Trophoblast cell (in vitro differentiated cells and primary cell): ENCODE results near the gene AIF1L.
A peak's percentile ranks its signal among the peaks of the same experiment; 100 is the strongest.
"Not testable (repeated sequence)": the region's sequence is repeated elsewhere in the genome, so short reads cannot be mapped to it uniquely, and the experiment has no call there.

Source experiments
- DNase-seq, 2 donors: peaks; one replicate each; pipeline ENCODE4 v3.0.0-alpha.2; 2016
- H2AFZ ChIP-seq: 2 replicates; pipeline ENCODE4 v1.6.1; 2013; ENCODE audit warnings: low read length, moderate library complexity, mild to moderate bottlenecking; ENCODE audit not compliant: insufficient read depth, poor library complexity
- H2AK5ac ChIP-seq: 2 replicates; pipeline ENCODE4 v1.6.1; 2013; ENCODE audit warnings: mild to moderate bottlenecking, low read length
- H2BK120ac ChIP-seq: 2 replicates; pipeline ENCODE4 v1.6.1; 2013; ENCODE audit warnings: low read length, mild to moderate bottlenecking, moderate library complexity; ENCODE audit not compliant: insufficient read depth, poor library complexity
- H2BK12ac ChIP-seq: 2 replicates; pipeline ENCODE4 v1.6.1; 2013; ENCODE audit warnings: mild to moderate bottlenecking, low read length, moderate library complexity
- H2BK5ac ChIP-seq: 2 replicates; pipeline ENCODE4 v1.6.1; 2013; ENCODE audit warnings: low read length, low read depth, moderate library complexity, mild to moderate bottlenecking; ENCODE audit not compliant: poor library complexity
- H3K14ac ChIP-seq: 2 replicates; pipeline ENCODE4 v1.6.1; 2013; ENCODE audit warnings: mild to moderate bottlenecking, low read length
- H3K18ac ChIP-seq: 2 replicates; pipeline ENCODE4 v1.6.1; 2013; ENCODE audit warnings: mild to moderate bottlenecking, low read length
- H3K23ac ChIP-seq: 2 replicates; pipeline ENCODE4 v1.6.1; 2013; ENCODE audit warnings: low read length
- H3K27ac ChIP-seq: 2 replicates; pipeline ENCODE4 v1.5.1; 2013; ENCODE audit warnings: low read depth, mild to moderate bottlenecking, inconsistent platforms, low read length, moderate library complexity
- H3K27me3 ChIP-seq: 2 replicates; pipeline ENCODE4 v1.6.1; 2013; ENCODE audit warnings: inconsistent platforms, mild to moderate bottlenecking, low read length, moderate library complexity; ENCODE audit not compliant: insufficient read depth
- H3K36me3 ChIP-seq, 2 experiments: 1 replicate in 1 of 2; 2 replicates in 1 of 2; pipeline ENCODE4 v1.6.1; 2013; ENCODE audit warnings: low read length in 2 of 2, mild to moderate bottlenecking in 2 of 2, moderate library complexity in 1 of 2; ENCODE audit not compliant: insufficient read depth in 2 of 2, control insufficient read depth in 1 of 2
- H3K4ac ChIP-seq: 2 replicates; pipeline ENCODE4 v1.6.1; 2013; ENCODE audit warnings: low read depth, mild to moderate bottlenecking, low read length, moderate library complexity
- H3K4me1 ChIP-seq, 2 experiments: 1 replicate in 1 of 2; 2 replicates in 1 of 2; pipeline ENCODE4 v1.6.1; 2013; ENCODE audit warnings: low read length in 2 of 2, mild to moderate bottlenecking in 2 of 2, moderate library complexity in 1 of 2; ENCODE audit not compliant: insufficient read depth in 2 of 2, control insufficient read depth in 1 of 2
- H3K4me2 ChIP-seq: 2 replicates; pipeline ENCODE4 v1.6.1; 2013; ENCODE audit warnings: inconsistent platforms, mild to moderate bottlenecking, low read length, moderate library complexity
- H3K4me3 ChIP-seq: 2 replicates; pipeline ENCODE4 v1.5.1; 2013; ENCODE audit warnings: mild to moderate bottlenecking, low read depth, low read length, inconsistent platforms
- H3K79me1 ChIP-seq: one replicate; pipeline ENCODE4 v1.6.1; 2013; ENCODE audit warnings: low read length
- H3K79me2 ChIP-seq: 2 replicates; pipeline ENCODE4 v1.6.1; 2013; ENCODE audit warnings: low read length, mild to moderate bottlenecking; ENCODE audit not compliant: control insufficient read depth, insufficient read depth, poor library complexity
- H3K9ac ChIP-seq: 2 replicates; pipeline ENCODE4 v1.6.1; 2013; ENCODE audit warnings: mild to moderate bottlenecking, low read length
- H3K9me3 ChIP-seq: 2 replicates; pipeline ENCODE4 v1.6.1; 2013; ENCODE audit warnings: low read depth, mild to moderate bottlenecking, control low read depth, inconsistent platforms, low read length; ENCODE audit not compliant: insufficient read depth
- H4K12ac ChIP-seq: 2 replicates; pipeline ENCODE4 v1.6.1; 2013; ENCODE audit warnings: low read depth, mild to moderate bottlenecking, low read length, moderate library complexity
- H4K8ac ChIP-seq: 2 replicates; pipeline ENCODE4 v1.6.1; 2013; ENCODE audit warnings: low read depth, mild to moderate bottlenecking, low read length, moderate library complexity
- H4K91ac ChIP-seq: one replicate; pipeline ENCODE4 v1.6.1; 2013; ENCODE audit warnings: low read depth, mild to moderate bottlenecking, low read length, moderate library complexity
- WGBS: extraction: QIAGEN DNeasy Blood & Tissue Kit; methylation state at CpG from one replicate; pipeline ENCODE4 v1.1.7; 2013; ENCODE audit warnings: missing lambda C conversion rate; ENCODE audit not compliant: insufficient read length, insufficient coverage; ENCODE audit errors: extremely low coverage; 5-methylcytosine and 5-hydroxymethylcytosine counted together

Gene AIF1L

GRCh38 chr9:131099845-131100244 is 3.5 kb downstream of the AIF1L start:
- no CpG with 5 or more reads among the region's 8 CpGs for WGBS
- H4K91ac ChIP-seq, H3K27me3 ChIP-seq, H2BK12ac ChIP-seq, H3K23ac ChIP-seq, DNase-seq, H3K9ac ChIP-seq, H3K18ac ChIP-seq, H3K14ac ChIP-seq, H3K4me2 ChIP-seq, H2BK5ac ChIP-seq, H3K27ac ChIP-seq, H3K36me3 ChIP-seq, H2AFZ ChIP-seq, H3K4me3 ChIP-seq, H4K12ac ChIP-seq, H3K9me3 ChIP-seq, H4K8ac ChIP-seq, H3K4ac ChIP-seq, H2AK5ac ChIP-seq, H3K79me2 ChIP-seq, H2BK120ac ChIP-seq: not testable (repeated sequence)
- H3K79me1 ChIP-seq, result peaks cover 16% of the 10 kb centered on the region
- peaks cover 29 to 38% of the 10 kb centered on the region in 2 experiments for H3K4me1 ChIP-seq

- H3K18ac ChIP-seq, result no peak overlapping the region
- no CpG with 5 or more reads among the region's 9 CpGs for whole genome bisulfite sequencing
- no peak overlapping the region for H2AFZ ChIP-seq
- peak overlapping the region; percentile 8 for H4K12ac ChIP-seq
- H3K36me3 ChIP-seq, result no peaks in the 10 kb centered on the region
- no peak for DNase-seq
- no peak overlapping the region for H3K23ac ChIP-seq
- no peak overlapping the region for H4K8ac ChIP-seq
- no peaks in the 10 kb centered on the region for H3K9me3 ChIP-seq
- H3K27ac ChIP-seq, result no peak overlapping the region
- H3K9ac ChIP-seq, result no peak overlapping the region
- no peak overlapping the region for H3K4me3 ChIP-seq
- no peak overlapping the region for H2BK5ac ChIP-seq
- no peak overlapping the region for H2BK12ac ChIP-seq
- H3K79me2 ChIP-seq, result peaks cover 3% of the 10 kb centered on the region
- H3K14ac ChIP-seq, result peak overlapping the region; percentile 9
- H2BK120ac ChIP-seq, result no peak overlapping the region
- H3K4ac ChIP-seq, result no peak overlapping the region
- H4K91ac ChIP-seq, result no peak overlapping the region
- no peak overlapping the region for H2AK5ac ChIP-seq
- H3K79me1 ChIP-seq, result peaks cover 16% of the 10 kb centered on the region
- peaks cover 29 to 34% of the 10 kb centered on the region in 2 experiments for H3K4me1 ChIP-seq
- no peak overlapping the region for H3K4me2 ChIP-seq
- H3K27me3 ChIP-seq, result no peaks in the 10 kb centered on the region
Measured at GRCh38 chr9:131100445-131100844, 4.1 kb downstream of the AIF1L start.

- Histone ChIP-seq H4K12ac (no peak overlapping the region), H3K79me1 (peaks cover 15% of the 10 kb centered on the region), H3K4me3 (no peak overlapping the region), H4K91ac (no peak overlapping the region), H3K23ac (no peak overlapping the region), H3K9me3 (no peaks in the 10 kb centered on the region), H2BK5ac (no peak overlapping the region), H3K36me3 (peaks cover 4 to 5% of the 10 kb centered on the region in 2 experiments), H3K4me1 (peaks cover 29 to 30% of the 10 kb centered on the region in 2 experiments), H2BK12ac (no peak overlapping the region), H4K8ac (no peak overlapping the region), H3K27ac (no peak overlapping the region), H3K18ac (no peak overlapping the region), H3K4me2 (no peak overlapping the region), H2BK120ac (no peak overlapping the region), H3K79me2 (peaks cover 3% of the 10 kb centered on the region), H2AK5ac (no peak overlapping the region), H3K9ac (no peak overlapping the region), H3K4ac (no peak overlapping the region), H2AFZ (no peak overlapping the region), H3K27me3 (no peaks in the 10 kb centered on the region), H3K14ac (no peak overlapping the region)
- no peak for DNase-seq
- WGBS, result no CpG with 5 or more reads among the region's 11 CpGs
Measured at GRCh38 chr9:131101207-131101964, 5.1 kb downstream of the AIF1L start.

- Histone ChIP-seq H3K23ac (no peak overlapping the region), H2BK120ac (no peak overlapping the region)
- no CpG with 5 or more reads among the region's 9 CpGs for WGBS
Measured at GRCh38 chr9:131103024-131103423, 6.7 kb downstream of the AIF1L start.

More at GRCh38 chr9:131103024-131103423, 6.7 kb downstream of the AIF1L start:
- Histone ChIP-seq H2BK12ac (no peak overlapping the region), H3K36me3 (peaks cover 9 to 14% of the 10 kb centered on the region in 2 experiments), H3K4me2 (no peak overlapping the region), H2AK5ac (no peak overlapping the region), H3K14ac (no peak overlapping the region), H3K4me3 (no peak overlapping the region), H3K79me2 (no peaks in the 10 kb centered on the region), H4K8ac (no peak overlapping the region), H3K9ac (no peak overlapping the region), H2BK5ac (no peak overlapping the region), H3K4ac (no peak overlapping the region), H4K91ac (no peak overlapping the region), H3K27me3 (no peaks in the 10 kb centered on the region), H3K4me1 (peaks cover 19 to 20% of the 10 kb centered on the region in 2 experiments), H3K18ac (no peak overlapping the region), H3K79me1 (peaks cover 5% of the 10 kb centered on the region), H3K9me3 (no peaks in the 10 kb centered on the region), H3K27ac (no peak overlapping the region), H2AFZ (no peak overlapping the region), H4K12ac (no peak overlapping the region)
- no peak for DNase-seq
